ENCODE measurements around the gene CLTB.
"Not testable (repeated sequence)": the region's sequence is repeated elsewhere in the genome, so short reads cannot be mapped to it uniquely, and the experiment has no call there.

Gene CLTB, protein sequence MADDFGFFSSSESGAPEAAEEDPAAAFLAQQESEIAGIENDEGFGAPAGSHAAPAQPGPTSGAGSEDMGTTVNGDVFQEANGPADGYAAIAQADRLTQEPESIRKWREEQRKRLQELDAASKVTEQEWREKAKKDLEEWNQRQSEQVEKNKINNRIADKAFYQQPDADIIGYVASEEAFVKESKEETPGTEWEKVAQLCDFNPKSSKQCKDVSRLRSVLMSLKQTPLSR

DNA sequence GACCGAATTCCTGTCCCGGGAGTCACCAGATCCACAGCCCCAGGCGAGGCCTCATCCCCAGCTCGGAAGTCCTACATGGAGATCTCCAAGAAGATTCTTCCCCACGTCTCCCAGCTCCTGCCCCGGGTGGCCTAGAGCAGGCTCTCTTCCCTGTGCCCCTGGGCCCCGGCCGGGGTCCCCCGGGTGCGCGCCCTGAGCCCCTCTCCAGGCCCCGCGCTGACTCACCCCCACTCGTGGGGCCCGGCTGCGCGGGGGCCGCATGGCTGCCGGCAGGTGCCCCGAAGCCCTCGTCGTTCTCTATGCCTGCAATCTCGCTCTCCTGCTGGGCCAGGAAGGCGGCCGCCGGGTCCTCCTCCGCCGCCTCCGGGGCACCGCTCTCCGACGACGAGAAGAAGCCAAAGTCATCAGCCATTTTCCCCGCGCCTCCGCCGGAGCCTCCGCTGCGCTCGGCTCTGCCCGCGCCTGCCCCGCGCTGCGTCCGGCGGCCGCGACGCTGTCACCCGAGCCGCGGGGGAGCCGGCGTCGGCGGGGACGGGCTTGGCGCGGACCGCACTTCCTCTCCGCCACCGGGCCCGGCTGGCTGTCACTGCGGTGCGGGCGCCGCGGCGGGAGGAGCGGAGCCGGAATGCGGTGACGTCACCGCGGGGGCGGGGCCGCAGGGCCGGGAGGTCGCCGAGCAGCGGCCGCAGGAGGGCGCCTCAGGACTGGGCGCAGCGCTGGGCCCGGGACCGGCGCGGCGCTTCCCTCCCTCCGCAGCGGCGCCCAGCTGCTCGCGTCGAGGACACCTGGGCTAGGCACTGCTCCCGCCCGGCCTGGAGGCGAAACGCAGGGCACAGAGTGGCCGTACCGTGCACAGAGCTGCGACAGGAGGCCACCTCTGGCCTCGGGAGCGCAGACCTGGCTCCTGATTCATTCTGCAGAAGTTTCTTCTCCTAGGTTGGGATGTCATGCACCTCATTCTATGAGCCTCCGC, at the start of gene CLTB:
TSS of gene CLTB (minus strand) at position 588 of the 973 bp plus-strand sequence. CDS start at position 412, 176 bp downstream.
- peak; percentile 93 for DNase-seq

DNA sequence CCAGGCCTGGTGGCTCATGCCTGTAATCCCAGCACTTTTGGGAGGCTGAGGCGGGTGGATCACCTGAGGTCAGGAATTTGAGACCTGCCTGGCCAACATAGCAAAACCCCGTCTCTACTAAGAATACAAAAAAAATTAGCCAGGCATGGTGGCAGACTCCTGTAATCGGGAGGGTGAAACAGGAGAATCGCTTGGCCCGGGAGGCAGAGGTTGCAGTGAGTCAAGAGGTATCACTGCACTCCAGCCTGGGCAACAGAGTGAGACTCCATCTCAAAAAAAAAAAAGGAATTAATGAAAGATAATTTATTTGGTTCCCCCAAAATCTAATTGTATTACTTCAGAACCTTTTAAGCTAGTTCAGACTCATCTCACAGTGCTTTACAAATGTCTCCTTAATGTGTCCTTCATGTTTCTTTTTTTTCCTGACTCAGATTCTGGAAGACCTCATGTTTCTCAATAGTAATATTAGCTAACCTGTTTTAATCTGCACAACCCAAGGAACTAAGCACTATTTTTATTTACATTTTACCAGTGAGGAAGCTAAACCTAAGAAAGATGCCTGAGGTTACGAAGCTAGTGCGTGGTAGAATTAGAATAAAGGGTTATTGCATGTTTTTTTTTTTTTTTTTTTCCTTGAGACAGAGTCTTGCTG, 46.9 kb upstream of the CLTB start:
- DNase-seq, result no peak

DNA sequence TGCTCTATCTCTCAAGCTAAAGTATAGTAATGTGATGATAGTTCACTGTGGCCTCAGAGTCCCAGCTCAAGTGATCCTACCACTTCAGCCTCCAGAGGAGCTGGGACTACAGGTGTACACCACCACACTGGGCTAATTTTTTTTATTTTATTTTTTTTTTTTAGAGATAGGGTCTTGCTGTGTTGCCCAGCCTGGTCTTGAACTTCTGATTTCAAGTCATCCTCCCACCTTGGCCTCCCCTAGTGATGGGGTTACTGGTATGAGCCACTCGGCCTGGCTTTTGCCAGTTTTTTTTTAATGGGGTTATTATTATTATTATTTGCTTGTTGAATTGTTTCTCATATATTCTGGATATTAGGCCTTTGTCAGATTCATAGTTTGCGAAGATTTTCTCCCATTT, 45.0 kb upstream of the CLTB start:
- DNase-seq, result no peak

DNA sequence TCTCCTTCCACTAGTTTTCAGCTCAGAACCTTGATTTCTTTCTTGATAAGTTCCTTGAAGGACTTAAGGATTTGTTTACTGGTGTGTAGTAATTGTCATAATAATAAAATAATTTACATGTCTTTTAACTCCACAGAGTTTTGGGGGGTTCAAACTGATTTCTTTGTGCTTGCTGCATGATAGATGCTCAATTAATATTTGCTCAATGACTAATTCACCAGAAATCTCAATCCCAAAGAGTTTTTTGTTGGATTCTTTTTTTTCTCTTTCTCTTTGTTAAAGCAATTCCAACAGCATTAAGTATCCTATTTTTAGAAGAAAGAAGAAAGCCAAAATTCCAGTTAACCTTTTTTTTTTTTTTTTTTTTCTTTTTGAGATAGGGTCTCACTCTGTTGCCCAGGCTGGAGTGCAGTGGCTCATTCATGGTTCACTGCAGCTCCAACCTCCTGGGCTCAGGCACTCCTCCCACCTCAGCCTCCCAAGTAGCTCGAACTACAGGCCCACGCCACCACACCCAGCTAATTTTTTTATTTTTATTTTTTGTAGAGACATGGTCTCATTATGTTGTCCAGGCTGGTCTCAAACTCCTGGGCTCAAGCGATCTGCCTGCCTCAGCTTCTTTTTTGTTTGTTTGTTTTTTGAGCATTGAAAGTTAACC, 42.7 kb upstream of the CLTB start:
- DNase-seq, result no peak

DNA sequence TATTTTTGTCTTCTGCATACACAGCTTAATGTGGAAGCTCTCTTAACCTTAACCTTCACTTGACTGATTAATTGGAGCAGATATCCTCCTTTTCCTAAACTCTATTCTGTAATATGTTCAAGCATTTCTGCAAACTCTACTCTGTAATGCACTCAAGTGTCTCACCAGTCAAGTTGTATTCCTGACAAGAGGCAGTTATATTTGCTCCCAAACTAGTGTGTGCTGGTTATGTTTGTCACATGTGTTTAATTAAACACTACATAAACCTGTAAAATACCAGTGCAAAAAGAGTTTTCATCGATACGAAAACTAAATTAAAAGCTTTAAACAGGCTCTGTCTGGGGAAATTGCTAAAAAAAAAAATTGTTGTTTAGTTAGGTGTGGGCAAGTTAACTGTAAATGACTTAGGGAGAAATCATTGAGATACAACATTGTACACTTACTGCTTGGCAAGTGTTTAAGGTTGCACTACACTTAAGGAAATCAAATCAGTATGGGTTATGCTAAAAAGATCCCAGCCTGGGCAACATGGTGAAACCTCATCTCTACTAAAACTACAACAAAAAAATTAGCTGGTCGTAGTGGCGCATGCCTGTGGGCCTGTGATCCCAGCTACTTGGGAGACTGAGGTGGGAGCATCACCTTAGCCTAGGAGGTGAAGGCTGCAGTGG, 38.5 kb upstream of the CLTB start:
- DNase-seq, result no peak

DNA sequence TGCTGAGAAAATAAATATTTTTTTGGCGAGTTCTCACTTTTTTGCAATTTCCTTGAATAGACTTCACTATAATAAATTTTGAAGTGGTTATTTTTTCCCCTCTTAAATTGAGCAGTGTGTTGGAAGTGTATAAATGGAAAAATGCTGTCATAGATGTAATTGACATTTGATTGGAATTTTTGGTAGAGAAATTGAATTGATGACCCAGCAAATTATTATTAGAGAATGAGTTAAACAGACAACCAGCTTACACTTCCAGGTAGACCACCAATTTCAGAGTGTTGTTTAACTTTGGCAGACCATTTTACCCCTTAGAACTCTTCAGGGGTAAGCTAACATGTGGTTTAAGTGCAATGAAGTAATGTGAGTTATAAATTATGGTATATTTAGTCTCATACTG, 33.7 kb upstream of the CLTB start:
- DNase-seq, result no peak

DNA sequence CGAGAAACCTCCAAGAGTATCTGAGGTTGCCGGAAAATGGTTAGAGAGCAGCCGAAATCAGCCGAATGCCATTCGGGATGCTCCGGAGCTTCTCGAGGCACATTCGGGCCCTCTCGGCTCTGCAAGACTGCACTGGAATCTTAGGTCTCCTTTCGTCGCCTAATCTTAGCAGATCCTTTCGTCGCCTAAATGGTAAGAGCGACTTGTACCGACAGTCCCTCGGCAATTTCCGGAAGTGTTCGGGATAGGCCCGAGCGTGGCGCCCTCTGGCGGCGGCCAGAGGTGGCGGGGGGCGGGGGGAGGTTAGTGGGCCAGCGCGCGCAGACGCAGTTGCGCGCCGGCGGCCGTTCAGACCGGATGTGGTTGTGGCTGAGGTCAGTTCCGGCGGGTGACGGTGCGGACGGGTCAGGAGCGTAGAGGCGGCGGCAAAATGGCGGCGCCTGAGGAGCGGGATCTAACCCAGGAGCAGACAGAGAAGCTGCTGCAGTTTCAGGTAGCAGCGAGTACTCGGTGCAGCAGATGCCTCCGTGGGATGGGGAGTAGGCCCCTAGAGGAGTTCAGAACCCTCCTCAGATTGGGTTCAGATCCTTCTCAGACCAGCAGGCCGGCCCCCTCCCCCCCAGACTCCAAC, 31.8 kb upstream of the CLTB start, which contains the start of gene FAF2:
TSS of gene FAF2 (plus strand) at position 408 of the 631 bp plus-strand sequence. CDS start at position 431, 23 bp downstream.
- DNase-seq, result peak; percentile 95

DNA sequence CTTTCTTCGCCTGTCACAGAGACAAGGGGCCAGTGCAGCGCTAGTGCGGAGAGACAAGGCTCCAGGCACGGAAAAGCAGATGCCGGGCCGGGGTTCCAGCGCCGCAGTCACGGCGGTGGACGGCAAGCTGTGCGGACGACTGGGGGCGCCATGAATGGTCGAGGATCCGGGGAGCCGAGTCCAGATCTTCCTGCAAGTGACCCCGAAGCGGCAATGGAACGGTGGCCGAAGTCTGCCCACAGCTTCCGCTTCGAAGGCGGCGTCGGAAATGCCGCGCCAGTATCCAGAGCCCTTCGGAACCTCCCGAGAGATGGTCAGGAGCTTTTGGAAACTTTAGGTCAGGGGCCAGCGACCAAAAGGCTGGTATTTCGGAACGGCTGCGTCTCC, 31.2 kb upstream of the CLTB start:
- peak; percentile 37 for DNase-seq

DNA sequence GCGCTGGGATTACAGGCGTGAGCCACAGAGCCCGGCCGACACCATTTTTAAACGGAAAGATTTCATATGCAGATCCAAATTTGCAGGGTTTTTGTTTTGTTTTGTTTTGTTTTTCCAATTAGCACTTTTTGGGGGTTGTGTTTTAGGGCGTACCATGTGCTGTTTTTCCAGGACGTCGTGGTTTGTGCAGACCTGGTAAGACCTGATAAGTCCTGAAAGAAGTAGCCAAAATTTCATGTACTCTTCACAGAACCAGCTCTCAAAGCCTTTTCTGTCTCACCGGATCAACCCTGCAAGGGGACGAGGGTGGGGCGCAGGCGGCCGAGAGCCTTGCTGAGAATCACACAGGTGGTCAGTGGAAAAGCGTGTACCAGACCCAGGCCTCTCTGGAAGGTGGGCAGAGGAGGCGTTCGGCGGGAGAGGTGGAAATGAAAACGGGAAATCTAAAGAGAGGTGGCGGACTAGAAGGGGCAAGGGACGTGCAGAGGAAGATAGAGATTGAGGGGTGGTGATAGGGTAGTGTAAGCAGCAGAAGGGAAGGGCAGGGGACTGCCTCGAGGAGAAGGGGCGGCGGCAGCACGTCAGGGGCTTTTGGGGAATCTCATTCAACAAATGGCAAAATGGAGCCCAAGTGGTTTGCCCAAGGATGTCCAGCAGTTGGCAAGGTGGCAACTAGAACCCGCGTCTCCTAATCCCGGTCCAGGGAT, 30.7 kb upstream of the CLTB start:
- DNase-seq, result no peak

DNA sequence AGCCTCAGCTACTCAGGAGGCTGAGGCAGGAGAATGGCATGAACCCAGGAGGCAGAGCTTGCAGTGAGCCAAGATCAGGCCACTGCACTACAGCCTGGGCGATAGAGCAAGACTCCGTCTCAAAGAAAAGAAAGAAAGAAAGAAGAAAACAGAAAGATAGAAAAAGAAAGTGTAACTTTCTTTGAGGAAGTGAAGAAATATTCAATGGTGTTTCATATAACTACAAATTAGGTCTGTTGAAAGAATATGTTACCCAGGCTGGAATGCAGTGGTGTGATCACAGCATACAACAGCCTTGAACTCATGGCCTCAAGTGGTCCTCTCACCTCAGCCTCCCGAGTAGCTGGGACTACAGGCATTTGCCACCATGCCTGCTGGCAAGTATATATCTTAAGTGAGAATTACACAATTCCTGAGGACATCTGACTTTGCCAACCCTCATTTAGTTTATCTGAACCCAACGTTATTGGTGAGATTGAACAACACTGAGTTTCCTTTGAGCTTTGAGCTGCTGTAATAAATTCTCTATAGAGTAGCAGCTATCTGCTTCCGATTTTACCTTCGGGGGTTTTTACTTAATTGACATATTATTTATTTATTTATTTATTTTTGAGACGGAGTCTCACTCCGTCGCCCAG, 29.8 kb upstream of the CLTB start:
- no peak for DNase-seq

DNA sequence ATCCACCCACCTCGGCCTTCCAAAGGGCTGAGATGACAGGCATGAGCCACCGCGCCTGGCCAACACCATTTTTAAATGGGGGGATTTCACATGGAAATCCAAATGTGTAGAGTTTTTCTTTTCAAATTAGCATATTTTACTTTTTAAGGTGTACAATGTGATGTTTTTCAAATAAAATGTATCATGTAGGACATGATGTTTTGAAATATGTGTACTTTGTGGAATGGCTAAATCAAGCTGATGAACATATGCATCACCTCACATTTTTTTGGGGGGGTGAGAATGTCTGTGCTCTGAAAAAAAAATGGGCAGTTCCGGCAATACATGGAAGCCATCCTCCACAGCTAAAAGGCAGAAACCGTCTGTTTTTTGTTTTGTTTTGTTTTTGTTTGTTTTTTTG, 28.4 kb upstream of the CLTB start:
- DNase-seq, result no peak

DNA sequence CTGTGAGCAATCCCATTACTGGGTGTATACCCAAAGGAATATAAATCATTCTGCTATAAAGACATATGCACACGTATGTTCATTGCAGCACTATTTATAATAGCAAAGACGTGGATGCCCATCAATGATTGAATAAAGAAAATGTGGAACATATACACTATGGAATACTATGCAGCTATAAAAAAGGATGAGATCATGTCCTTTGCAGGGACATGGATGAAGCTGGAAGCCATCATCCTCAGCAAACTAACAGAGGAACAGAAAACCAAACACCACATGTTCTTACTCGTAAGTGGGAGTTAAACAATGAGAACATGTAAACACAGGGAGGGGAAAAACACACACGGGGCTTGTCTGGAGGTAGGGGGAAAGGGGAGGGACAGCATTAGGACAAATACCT, 26.6 kb upstream of the CLTB start:
- DNase-seq, result not testable (repeated sequence)

DNA sequence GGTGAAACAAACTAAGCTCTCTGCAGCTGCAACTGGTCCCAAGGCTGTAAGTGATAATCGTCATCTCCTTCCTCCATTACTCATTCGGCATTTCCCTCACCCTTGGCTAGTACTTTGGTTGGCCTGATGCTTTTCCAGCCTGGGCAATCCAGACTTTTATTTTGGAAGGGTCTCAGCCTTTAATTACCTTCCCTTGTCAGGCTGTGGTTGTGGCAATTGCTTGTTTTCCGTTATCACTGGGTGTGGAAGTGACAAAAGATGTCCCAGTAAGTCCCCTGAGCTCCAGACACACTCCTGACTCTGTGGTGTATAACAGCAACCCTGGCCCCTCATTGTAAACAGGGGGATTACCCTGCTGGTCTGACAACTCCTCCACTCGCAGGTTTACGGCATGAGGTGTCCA, 25.6 kb upstream of the CLTB start:
- no peak for DNase-seq

DNA sequence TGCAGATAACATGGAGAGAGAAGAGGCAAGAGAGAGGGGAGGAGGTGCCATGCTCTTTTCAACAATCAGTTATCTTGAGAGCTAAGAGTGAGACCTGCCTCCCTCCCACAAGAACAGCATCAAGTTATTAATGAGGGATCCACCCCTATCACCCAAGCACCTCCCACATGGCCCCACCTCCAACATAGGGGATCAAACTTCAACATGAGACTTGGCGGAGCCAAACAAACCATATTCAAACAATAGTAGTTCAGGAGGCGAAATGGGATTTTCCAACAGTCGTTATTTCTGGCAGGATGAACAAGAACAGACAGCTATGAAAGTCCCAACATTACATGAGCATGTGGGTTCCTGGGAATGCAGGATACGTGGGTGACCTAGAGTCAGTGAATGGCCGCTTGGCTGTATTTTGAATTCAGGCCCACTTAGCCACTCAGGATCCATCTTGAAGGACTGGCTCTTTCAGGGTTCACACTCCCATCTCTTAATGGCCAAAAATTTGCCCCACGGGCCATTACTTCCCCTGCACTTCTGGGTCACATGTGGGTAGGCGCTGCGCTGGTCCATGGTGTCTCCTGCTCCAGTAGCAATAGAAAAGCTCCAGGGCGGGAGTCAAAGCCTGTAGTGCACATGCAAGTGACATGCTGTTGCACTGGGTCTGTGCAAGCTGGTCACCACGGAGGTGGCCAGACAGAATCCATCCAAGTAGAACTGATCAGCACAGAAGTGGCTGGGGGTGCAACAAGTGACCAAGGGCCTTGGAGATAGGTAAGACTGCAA, 24.8 kb upstream of the CLTB start:
- DNase-seq, result no peak

DNA sequence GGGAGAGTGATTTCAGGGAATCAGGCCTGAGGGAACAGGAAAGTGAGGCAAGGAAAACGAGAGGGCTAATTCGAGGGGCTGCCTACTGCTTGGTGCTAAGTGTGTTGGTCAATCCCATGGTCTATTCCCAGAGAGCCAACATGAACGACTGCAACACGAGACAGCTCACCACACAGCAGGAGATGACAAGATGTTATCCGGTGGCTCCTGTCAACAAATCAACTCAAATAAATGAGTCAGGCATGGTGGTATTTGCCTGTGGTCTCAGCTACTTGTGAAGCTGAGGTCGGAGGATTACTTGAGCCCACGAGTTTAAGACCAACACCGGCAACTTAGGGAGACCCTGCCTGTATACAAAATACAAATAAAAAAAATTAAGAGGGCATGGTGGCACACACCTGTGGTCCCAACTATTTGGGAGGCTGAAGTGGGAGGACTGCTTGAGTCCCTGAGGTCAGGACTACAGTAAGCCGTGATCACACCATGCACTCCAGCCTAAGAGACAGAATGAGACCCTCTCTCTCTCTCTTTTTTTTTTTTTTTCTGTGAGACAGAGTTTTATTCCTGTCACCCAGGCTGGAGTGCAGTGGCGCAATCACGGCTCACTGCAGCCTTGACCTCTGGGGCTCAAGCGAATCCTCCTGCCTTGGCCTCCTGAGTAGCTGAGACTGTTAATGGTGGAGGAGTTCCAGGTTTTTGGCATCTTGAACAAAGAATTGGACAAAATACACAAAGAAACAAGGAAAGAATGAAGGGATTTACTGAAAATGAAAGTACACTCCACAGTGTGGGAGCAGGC, 22.8 kb upstream of the CLTB start:
- DNase-seq, result no peak

DNA sequence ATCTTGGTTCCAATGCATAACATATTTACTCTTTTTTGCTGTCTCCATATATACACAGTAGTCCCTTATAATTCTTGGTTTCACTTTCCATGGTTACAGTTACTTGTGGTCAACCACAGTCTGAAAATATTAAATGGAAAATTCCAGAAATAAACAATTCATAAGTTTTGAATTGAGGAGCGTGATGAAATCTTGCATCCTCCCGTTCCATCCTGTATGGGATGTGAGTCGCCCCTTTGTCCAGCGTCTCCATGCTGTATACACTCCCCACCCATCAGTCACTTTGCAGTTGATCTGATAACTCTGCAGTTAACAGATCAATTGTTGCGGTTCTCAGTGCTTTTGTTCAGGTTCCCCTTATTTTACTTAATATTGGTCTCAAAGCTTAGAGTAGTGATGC, 20.3 kb upstream of the CLTB start:
- no peak for DNase-seq

DNA sequence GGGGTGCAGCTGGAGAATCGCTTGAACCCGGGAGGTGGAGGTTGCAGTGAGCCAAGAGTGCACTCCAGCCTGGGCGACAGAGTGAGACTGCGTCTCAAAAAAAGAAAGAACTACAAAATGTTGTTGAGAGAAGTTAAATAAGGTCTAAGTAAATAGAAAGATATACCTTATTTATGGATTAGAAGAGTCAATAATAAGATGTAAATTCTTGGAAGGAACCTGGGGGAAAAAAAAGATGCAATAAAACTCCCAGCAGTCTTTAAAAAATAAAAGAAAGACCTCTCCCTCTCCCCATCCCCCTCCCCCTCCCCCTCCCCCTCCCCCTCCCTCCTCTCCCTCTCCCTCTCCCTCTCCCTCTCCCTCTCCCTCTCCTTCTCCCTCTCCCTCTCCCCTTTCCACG, 16.4 kb upstream of the CLTB start:
- DNase-seq, result no peak

DNA sequence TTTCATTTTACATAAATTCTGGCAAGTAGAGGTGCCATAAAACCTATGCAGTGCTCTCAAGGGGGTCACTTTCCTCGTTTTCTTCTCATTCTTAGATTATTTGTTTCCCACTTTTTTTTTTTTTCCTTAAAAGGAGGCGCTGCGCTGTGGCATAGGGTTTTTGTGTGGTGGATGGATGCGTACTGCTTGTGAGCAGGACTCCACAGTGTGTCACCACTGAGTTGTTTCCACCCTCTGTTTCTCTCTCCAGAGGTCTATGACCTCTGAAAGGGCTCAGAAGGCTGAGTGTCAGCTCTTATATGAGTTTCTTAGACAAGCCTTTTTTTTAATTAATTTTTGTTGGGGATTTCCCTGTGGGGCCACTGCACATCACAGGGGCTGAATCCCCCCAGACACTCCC, 13.6 kb upstream of the CLTB start:
- DNase-seq, result no peak

DNA sequence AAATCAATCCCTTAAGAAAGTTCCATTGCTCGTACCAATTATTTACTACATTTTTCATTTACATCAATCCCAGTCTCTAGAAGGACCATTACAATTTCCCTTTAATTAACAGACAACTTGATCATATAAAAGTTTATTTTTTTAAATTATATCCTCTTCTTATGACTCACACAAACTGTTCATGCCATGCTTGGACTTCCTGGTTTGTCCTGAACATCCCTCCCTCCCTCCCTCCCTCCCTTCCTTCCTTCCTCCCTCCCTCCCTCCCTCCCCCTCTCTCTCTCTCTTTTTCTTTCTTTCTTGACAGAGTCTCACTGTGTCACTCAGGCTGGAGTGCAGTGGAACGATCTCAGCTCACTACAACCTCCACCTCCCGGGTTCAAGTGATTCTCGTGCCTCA, 11.6 kb upstream of the CLTB start:
- no peak for DNase-seq

All from CD4-positive, alpha-beta T cell treated with Interleukin-6 for 4 hours (primary cell).